HG02642 (cell line): ENCODE data around the gene PTPRN2.

Experiments used
- ATAC-seq: cut with Tn5 transposase; IDR thresholded peaks from one replicate; pipeline ENCODE4 v1.9.1; 2021; ENCODE audit warnings: mild to moderate bottlenecking; ENCODE audit not compliant: unreplicated experiment, poor library complexity

The PTPRN2 gene

DNA sequence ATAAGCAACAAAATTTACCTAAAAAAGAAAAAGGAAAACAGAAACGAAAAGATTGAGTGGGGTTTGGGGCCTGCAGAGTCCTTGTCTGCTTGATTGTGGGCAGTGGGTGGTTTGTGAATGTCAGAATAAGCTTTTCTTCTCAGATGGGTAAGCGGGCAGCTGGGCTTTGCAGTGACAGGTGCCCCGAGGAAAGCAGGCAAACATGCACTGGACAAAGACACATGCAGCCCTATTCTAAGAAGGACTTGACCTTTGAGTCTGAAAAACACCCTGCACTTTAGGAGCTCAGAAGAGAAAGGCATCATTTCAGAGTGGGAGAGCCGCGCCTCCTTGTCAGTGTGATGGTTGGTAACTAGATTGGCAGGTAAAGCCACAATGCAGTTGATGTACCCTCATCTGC lies 562.7 kb downstream of the PTPRN2 start:
- ATAC-seq: no peak

- no peak for ATAC-seq
Observed at GRCh38 chr7:158024351-158024715, 563.3 kb downstream of the PTPRN2 start.

- no peak for ATAC-seq
Observed at GRCh38 chr7:158023681-158024350, 563.8 kb downstream of the PTPRN2 start.

DNA sequence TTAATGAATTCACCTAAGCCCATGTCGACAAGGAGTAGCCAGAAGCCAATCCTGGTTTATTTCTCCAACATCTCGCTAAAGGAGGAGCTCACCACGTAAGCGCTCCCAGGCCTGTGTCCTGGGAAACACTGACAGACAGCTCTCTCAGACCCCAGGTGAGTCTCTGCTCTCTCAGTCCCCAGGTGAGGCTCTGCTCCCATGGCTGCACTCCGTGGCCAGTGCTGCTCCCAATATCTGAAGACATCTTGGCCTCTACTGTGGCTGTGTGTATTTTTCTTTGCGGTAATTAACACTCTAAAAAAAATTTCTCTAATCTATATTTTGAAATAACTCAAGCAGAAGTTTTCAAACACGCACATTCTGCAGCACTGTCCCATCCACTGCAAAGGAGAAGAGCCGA lies 564.5 kb downstream of the PTPRN2 start:
- ATAC-seq: no peak

DNA sequence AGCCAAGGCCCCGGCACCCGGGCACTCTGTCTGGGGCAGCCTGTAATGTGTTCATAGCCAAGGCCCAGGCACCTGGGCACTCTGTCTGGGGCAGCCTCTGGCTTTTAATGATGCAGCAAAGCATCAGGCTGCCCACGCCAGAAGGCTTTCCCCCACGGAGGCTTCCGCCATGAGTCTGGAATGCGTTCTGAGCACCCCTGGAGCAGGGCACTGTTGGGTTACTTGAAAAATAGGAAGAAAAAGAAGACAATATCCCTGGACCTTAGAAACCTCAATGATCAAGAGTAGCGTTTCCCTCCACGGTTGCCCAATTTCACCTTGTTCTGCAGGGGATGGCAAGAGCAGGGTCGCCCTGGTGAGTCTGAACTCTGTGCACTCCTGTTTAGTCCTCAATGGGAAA lies 565.0 kb downstream of the PTPRN2 start:
- no peak for ATAC-seq

DNA sequence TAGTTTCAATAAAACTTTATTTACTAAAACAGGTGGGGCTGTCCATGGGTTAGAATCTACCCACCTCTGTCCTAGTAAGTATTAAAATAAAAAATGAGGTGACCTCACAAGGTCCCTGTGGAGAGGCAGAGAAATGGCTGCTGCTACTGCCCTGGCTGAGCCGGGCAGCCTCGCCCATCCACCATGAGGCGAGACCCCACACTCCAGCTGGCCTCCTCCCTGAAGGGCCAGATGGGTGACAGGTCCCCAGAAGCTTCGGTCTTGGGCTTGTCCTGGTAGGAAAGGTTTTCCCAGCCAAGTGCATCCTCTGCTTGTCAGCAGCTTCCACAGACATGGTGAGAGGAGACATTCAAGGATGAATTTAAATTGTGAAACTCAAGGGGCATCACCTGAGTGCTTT lies 565.8 kb downstream of the PTPRN2 start:
- no peak for ATAC-seq

- no peak for ATAC-seq
Observed at GRCh38 chr7:158020706-158021095, 566.9 kb downstream of the PTPRN2 start.

- no peak for ATAC-seq
Observed at GRCh38 chr7:158019726-158020705, 567.6 kb downstream of the PTPRN2 start.

DNA sequence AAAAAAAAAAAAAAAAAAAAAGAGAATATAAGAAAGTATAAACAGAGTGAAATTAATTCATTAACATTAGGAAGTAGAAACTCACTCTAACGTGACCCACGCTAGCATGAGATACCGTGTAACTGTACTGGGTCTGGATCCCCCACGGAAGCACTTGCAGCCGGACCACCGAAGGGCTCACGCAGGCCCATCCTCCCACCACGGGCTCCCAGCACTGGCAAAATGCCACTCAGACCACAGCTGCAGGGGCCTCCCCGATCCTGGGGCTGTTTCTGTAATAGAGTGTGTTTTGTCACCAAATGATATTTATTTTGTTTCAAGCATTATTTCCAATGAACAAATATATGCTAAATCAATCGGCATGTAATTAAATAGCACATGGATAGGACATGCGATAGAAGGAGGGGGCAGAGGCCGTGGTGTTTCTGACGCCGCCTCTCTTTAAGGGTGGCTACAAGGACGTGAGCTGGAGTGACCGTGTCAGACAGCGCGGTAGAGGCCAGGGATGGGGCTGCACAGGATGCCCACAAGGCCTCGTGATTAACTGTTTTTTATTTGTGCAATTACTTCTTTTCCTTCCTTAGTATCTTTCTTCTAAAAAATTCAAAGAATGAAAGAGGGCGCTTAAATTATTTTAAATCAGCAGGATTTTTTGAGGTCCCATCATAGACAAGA lies 568.5 kb downstream of the PTPRN2 start:
- ATAC-seq: no peak

DNA sequence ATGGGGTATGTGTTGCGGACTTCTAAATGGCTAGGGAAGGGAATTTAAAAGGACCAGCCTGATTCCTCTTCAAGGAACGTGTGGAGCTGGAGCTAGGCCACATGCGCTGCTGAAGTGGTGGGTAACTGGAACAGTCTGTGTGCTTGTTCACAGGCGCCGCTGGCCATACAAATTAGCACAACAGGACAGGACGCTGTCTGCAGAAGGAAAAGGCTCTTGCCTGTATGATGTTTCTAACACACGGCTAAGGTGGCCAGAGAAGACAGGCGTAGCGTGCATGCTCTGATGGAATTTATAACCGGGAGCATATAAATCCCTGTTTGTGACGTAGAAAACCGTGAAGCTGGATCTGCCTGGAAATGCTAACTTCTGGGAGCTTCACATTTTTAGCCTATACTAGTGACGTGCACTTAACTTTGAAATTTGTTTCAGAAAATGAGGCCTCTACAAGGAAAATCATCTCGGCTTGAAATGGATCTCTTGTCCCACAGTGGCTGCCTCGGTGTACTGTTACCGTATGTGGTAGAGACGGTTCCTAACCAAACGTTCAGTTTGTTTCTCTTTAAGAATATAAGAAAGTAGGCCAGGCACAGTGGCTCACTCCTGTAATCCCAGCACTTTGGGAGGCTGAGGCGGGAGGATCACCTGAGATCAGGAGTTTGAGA lies 569.4 kb downstream of the PTPRN2 start:
- no peak for ATAC-seq

DNA sequence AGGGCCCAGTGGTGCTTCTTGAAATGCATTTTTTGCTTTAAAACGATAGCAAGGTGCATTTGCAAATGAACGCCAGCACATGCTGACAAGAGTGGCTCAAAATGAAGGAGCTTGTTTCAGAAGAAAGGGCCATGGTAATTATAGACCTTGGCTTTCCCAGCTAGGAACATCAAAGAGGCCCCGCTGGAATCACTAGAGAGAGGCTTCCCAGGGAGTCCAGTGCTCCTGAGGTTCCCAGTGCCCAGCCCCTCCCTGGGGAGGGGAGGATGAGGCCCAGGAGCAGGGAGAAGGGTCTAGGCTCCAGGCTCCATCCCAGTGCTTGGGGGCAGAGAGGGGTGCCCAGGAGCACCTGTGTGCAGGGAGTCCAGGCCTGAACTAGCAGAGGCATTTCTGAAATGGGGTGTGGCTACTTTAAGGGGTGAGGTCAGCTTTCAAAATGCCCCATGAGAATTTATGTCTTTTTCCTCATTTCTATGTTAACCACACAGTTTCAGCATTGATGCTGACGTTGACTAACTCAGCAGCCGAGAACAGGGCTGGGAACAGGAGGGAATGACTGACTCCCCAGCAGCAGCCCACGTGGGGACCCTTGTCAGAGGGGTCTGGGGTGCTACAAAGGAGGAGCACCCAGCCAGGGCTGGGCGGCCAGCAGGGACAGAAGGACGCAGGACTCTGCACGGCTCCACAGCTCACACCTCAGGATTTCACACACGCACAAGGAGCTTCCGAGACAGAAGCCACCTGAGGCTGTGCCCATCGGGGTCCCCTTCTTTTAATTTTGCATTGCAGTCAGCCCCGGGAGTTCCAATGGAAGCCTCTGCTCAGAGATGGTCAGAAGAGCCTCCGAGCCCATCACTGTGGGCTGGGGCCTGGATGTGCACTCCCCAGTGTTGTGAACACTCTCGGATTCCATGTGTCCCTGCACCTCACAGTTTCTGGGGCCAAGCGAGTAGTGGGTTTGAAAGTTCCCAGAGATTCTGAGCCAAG lies 570.2 kb downstream of the PTPRN2 start:
- no peak for ATAC-seq

DNA sequence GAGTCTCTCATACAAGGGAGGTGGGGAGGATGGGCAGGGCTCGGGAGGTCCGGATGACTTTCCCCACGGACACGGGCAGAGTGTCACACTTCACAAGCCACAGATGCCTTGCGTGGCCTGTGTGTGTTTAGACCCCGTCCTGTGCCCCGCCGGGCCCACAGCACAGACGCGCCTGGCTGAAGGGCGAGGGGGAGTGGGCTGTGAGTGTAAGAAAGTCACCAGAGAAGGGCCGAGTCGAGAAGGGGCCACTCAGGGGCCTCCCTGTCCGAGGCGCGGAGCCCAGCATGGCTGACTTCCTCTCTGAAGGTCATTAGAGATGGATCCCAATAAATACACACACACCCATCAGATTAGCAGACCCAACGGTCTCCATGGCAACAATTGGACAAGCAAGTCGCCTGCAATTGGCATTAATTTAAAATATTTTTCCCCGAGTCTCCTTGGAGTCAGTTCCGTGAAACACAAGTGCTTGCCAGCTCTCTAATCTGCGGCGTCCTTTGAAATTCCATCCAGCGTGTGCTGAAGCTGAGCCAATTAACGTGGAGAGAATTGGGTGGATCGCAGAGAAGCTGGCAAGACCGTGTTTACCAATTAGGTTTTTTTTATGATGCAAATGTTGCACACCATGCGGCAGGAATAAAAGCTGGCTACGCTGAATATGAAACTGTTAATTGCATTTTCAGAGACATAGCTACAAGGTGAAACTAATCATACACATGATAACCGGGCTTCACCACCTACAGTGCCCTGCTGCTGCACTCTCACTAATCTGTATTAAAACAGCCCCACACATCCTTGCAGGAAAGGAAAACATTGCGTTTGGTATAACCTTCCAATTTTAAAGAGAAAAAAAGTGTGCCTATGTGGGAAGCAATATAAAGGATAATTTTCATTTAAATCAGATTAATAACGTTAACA lies 571.2 kb downstream of the PTPRN2 start:
- no peak for ATAC-seq

GRCh38 chr7:158015403-158016179 lies 572.0 kb downstream of the PTPRN2 start:
- no peak for ATAC-seq

GRCh38 chr7:158014976-158015375 lies 572.6 kb downstream of the PTPRN2 start:
- ATAC-seq: no peak

DNA sequence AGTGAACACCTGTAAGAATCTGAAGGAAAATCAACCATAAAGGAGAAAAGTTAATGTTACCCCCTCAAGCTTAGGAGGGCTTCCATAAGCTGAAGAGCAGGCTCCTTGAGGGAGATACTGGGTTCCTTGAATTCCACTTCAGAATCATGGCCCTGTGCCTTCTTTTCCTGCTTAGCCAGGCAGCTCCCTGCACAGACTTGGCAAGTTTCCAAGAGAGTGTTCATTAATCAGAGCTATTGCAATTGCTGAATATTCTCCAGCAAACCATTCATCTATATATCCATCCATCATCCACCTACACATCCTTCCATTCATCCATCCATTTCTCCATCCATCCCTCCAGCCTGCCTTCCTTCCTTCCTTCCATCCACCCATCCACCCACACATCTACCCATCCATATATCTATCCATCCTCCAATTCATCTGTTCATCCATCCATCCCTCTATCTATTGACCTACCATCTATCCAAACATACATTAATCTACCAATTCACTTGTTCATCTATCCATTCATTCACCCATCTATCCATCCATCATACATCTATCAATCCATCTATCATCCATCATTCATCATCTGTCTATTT lies 574.4 kb downstream of the PTPRN2 start:
- ATAC-seq: no peak

GRCh38 chr7:158011941-158012340 lies 575.7 kb downstream of the PTPRN2 start:
- no peak for ATAC-seq

GRCh38 chr7:158010961-158011693 lies 576.5 kb downstream of the PTPRN2 start:
- no peak for ATAC-seq
